Amniotic stem cell (primary cell): ENCODE measurements around the gene MMP24OS.
"Not testable (repeated sequence)": the region's sequence is repeated elsewhere in the genome, so short reads cannot be mapped to it uniquely, and the experiment has no call there.

Source experiments
- DNase-seq: peaks from one replicate; lab custom pipeline; 2025; lab: John Stamatoyannopoulos, UW

The MMP24OS gene

GRCh38 chr20:35274172-35275092 lies 3.5 kb downstream of the MMP24OS start:
- no peak for DNase-seq

GRCh38 chr20:35273449-35274171 lies 4.3 kb downstream of the MMP24OS start:
- DNase-seq = no peak

GRCh38 chr20:35271904-35272303 lies 6.0 kb downstream of the MMP24OS start:
- no peak for DNase-seq

- no peak for DNase-seq
Observed at GRCh38 chr20:35271073-35271882, 6.6 kb downstream of the MMP24OS start.

- no peak for DNase-seq
Observed at GRCh38 chr20:35270021-35270902, 7.7 kb downstream of the MMP24OS start.

- DNase-seq = no peak
Observed at GRCh38 chr20:35269055-35269781, 8.7 kb downstream of the MMP24OS start.

GRCh38 chr20:35267092-35267491 lies 10.8 kb downstream of the MMP24OS start:
- DNase-seq = no peak

- DNase-seq = no peak
Observed at GRCh38 chr20:35264755-35265154, 13.2 kb downstream of the MMP24OS start.

GRCh38 chr20:35263532-35264341 lies 14.2 kb downstream of the MMP24OS start:
- DNase-seq = no peak

- DNase-seq = not testable (repeated sequence)
Observed at GRCh38 chr20:35262731-35263531, 15.0 kb downstream of the MMP24OS start.

GRCh38 chr20:35262321-35262720 lies 15.6 kb downstream of the MMP24OS start:
- DNase-seq = not testable (repeated sequence)

GRCh38 chr20:35260426-35260825 lies 17.5 kb downstream of the MMP24OS start:
- no peak for DNase-seq

GRCh38 chr20:35257175-35257909 lies 20.6 kb downstream of the MMP24OS start:
- DNase-seq = no peak

- DNase-seq = no peak
Observed at GRCh38 chr20:35254448-35254999, 23.4 kb downstream of the MMP24OS start.

- no peak for DNase-seq
Observed at GRCh38 chr20:35253010-35253409, 24.9 kb downstream of the MMP24OS start.

- not testable (repeated sequence) for DNase-seq
Observed at GRCh38 chr20:35252598-35252997, 25.3 kb downstream of the MMP24OS start.

- DNase-seq = no peak
Observed at GRCh38 chr20:35252037-35252461, 25.9 kb downstream of the MMP24OS start.

GRCh38 chr20:35251613-35251940 lies 26.3 kb downstream of the MMP24OS start:
- DNase-seq = no peak
